ENCODE data around the gene PIGV. TPM values are rescaled to one million over a fixed set of nuclear protein-coding genes. Genes with fewer than 3 reads are reported as not detected.
"Not testable (repeated sequence)": the region's sequence is repeated elsewhere in the genome, so short reads cannot be mapped to it uniquely, and the experiment has no call there.

The PIGV gene
- polyA plus RNA-seq, 4 donors, result 3.4 to 19.6 (median 8.5) TPM

DNA sequence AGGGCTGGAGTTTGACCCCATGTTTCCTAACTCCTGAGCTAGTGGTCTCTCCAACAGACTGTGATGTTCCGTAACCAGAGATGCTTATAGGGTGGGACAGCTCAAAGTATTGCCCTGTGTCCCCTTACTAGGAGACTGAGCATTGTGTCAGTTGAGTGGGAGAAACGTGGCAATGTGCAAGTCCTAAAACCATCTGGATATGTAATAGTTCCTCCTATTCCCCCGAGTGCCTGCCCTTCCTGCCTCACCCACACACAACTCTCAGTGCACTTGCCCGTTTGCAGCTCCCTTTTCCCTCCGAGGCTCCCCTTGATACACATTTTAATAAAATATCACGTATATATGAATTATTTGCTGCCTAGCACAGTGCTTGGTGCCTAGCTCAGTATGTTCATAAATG, 3.4 kb downstream of the PIGV start:
- Histone ChIP-seq H3K9me3 (ENCODE audit: control insufficient read depth in 2 of 2, insufficient read depth in 1 of 2, low read depth in 1 of 2, low read length in 1 of 2) (no peaks in the 10 kb centered on the region), H3K4me3 (ENCODE audit: low read depth in 1 of 3, low read length in 3 of 3) (no peak overlapping the region), H3K27ac (ENCODE audit: low read depth in 1 of 3, low read length in 2 of 3) (no peak overlapping the region), H3K4me1 (ENCODE audit: control insufficient read depth in 3 of 3, insufficient read depth in 2 of 3, low read depth in 1 of 3, low read length in 2 of 3) (peaks cover 0 to 18% (median 5%) of the 10 kb centered on the region in 3 donors), H3K27me3 (ENCODE audit: control insufficient read depth in 3 of 3, insufficient read depth in 3 of 3, low read length in 3 of 3) (no peaks in the 10 kb centered on the region), H3K36me3 (ENCODE audit: control insufficient read depth in 3 of 3, insufficient read depth in 2 of 3, low read depth in 1 of 3, low read length in 3 of 3) (peaks cover 4 to 22% (median 10%) of the 10 kb centered on the region in 3 donors)
- DNase-seq (no peak), FAIRE-seq (no peak)
- 74 to 83% (median 79%) methylated on average over 6 of the region's 6 CpGs for WGBS, 3 donors

DNA sequence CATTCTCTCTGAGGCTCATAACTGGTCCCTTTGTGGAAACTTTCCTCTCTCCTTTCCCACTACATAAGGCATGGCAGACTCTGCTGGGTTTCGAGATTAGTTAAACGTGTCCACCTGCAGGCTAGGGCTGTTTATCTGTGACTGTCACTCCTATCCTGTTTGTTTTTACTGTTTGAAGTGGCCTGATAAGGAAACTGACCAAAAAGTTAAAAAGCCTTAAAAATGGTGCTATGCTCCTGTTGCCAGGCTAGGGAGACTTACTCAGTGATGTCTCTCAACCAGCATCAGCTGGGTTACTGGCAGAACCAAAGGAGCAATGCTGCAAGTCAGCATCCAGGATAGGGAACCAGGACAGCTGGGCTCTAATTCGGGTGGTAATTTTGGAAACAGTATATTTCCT, 3.9 kb downstream of the PIGV start:
- FAIRE-seq (no peak), DNase-seq (no peak)
- H3K9me3 ChIP-seq (ENCODE audit: control insufficient read depth in 2 of 2, insufficient read depth in 1 of 2, low read depth in 1 of 2, low read length in 1 of 2), result no peaks in the 10 kb centered on the region
- H3K27me3 ChIP-seq (ENCODE audit: control insufficient read depth in 3 of 3, insufficient read depth in 3 of 3, low read length in 3 of 3), result no peaks in the 10 kb centered on the region
- 72 to 77% (median 76%) methylated on average over 3 of the region's 3 CpGs for WGBS, 3 donors
- no peak overlapping the region for H3K27ac ChIP-seq (ENCODE audit: low read depth in 1 of 3, low read length in 2 of 3)
- no peak overlapping the region for H3K4me3 ChIP-seq (ENCODE audit: low read depth in 1 of 3, low read length in 3 of 3)
- H3K36me3 ChIP-seq (ENCODE audit: control insufficient read depth in 3 of 3, insufficient read depth in 2 of 3, low read depth in 1 of 3, low read length in 3 of 3), result peaks cover 4 to 22% (median 13%) of the 10 kb centered on the region in 3 donors
- peaks cover 0 to 13% (median 3%) of the 10 kb centered on the region in 3 donors for H3K4me1 ChIP-seq (ENCODE audit: control insufficient read depth in 3 of 3, insufficient read depth in 2 of 3, low read depth in 1 of 3, low read length in 2 of 3)

DNA sequence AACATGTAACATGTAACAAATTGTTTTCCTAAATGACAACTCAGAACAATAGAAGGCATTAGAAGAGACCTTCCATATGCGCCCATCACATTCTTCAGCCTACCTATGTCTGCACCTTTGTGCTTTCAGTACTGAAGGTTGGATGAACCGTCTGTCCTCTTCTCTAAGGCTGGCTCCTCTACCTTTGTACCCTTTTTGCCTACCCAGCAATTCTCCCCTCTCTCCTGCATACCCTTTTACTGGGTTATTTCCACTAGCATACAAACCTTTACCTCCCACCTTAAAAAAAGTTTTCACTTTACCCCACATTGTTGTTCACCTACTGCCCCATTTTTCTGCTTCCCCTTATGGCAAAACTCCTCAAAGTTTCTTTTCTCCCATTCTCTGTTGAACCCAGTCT, 5.2 kb downstream of the PIGV start:
- 93 to 95% (median 94%) methylated on average over 2 of the region's 2 CpGs for WGBS, 3 donors
- FAIRE-seq (no peak), DNase-seq (no peak)
- Histone ChIP-seq H3K4me1 (ENCODE audit: control insufficient read depth in 3 of 3, insufficient read depth in 2 of 3, low read depth in 1 of 3, low read length in 2 of 3) (peaks cover 0 to 5% (median 0%) of the 10 kb centered on the region in 3 donors), H3K9me3 (ENCODE audit: control insufficient read depth in 2 of 2, insufficient read depth in 1 of 2, low read depth in 1 of 2, low read length in 1 of 2) (no peaks in the 10 kb centered on the region), H3K27ac (ENCODE audit: low read depth in 1 of 3, low read length in 2 of 3) (no peak overlapping the region), H3K27me3 (ENCODE audit: control insufficient read depth in 3 of 3, insufficient read depth in 3 of 3, low read length in 3 of 3) (no peaks in the 10 kb centered on the region), H3K36me3 (ENCODE audit: control insufficient read depth in 3 of 3, insufficient read depth in 2 of 3, low read depth in 1 of 3, low read length in 3 of 3) (peaks cover 4 to 25% (median 16%) of the 10 kb centered on the region in 3 donors), H3K4me3 (ENCODE audit: low read depth in 1 of 3, low read length in 3 of 3) (no peak overlapping the region)

DNA sequence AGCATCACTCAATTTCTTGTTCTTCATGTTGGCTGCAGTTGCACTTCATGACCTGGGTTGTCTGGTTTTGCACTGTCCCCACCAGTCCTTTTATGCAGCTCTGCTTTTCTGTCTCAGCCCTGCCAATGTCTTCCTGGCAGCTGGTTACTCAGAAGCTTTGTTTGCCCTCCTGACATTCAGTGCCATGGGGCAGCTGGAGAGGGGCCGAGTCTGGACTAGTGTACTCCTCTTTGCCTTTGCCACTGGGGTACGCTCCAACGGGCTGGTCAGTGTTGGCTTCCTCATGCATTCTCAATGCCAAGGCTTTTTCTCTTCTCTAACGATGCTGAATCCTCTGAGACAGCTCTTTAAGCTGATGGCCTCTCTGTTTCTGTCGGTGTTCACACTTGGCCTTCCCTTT, 6.6 kb downstream of the PIGV start:
- H3K27me3 ChIP-seq (ENCODE audit: control insufficient read depth in 3 of 3, insufficient read depth in 3 of 3, low read length in 3 of 3), result no peaks in the 10 kb centered on the region
- peaks cover 4 to 31% (median 16%) of the 10 kb centered on the region in 3 donors for H3K36me3 ChIP-seq (ENCODE audit: control insufficient read depth in 3 of 3, insufficient read depth in 2 of 3, low read depth in 1 of 3, low read length in 3 of 3)
- H3K4me1 ChIP-seq (ENCODE audit: control insufficient read depth in 3 of 3, insufficient read depth in 2 of 3, low read depth in 1 of 3, low read length in 2 of 3), result peaks cover 0 to 3% (median 0%) of the 10 kb centered on the region in 3 donors

DNA sequence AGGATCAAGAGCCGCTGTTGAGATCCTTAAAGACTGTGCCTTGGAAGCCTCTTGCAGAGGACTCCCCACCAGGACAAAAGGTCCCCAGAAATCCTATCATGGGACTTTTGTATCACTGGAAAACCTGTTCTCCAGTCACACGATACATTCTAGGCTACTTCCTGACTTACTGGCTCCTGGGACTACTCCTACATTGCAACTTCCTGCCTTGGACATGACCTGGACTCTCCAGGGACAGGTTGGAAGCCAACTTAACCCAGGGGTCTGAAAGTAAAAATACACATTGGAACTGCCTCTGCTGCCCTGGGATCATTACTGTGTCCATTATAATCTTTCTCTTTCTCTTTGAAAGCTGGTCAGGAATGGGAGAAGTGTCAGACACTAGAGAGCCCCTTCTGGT, 9.9 kb downstream of the PIGV start:
- DNase-seq (no peak), FAIRE-seq (no peak)
- Histone ChIP-seq H3K27me3 (ENCODE audit: control insufficient read depth in 3 of 3, insufficient read depth in 3 of 3, low read length in 3 of 3) (no peaks in the 10 kb centered on the region), H3K27ac (ENCODE audit: low read depth in 1 of 3, low read length in 2 of 3) (no peak overlapping the region), H3K4me1 (ENCODE audit: control insufficient read depth in 3 of 3, insufficient read depth in 2 of 3, low read depth in 1 of 3, low read length in 2 of 3) (peaks cover 0 to 3% (median 0%) of the 10 kb centered on the region in 3 donors), H3K36me3 (ENCODE audit: control insufficient read depth in 3 of 3, insufficient read depth in 2 of 3, low read depth in 1 of 3, low read length in 3 of 3) (peaks cover 4 to 26% (median 16%) of the 10 kb centered on the region in 3 donors), H3K9me3 (ENCODE audit: control insufficient read depth in 2 of 2, insufficient read depth in 1 of 2, low read depth in 1 of 2, low read length in 1 of 2) (no peaks in the 10 kb centered on the region), H3K4me3 (ENCODE audit: low read depth in 1 of 3, low read length in 3 of 3) (no peak overlapping the region)
- 90 to 93% (median 91%) methylated on average over 2 of the region's 2 CpGs for WGBS, 3 donors

More for the DNA sequence above, 6.6 kb downstream of the PIGV start:
- H3K9me3 ChIP-seq (ENCODE audit: control insufficient read depth in 2 of 2, insufficient read depth in 1 of 2, low read depth in 1 of 2, low read length in 1 of 2), result no peaks in the 10 kb centered on the region
- no peak overlapping the region for H3K4me3 ChIP-seq (ENCODE audit: low read depth in 1 of 3, low read length in 3 of 3)
- WGBS, 3 donors, result 87 to 92% (median 88%) methylated on average over 5 of the region's 5 CpGs
- no peak for FAIRE-seq
- DNase-seq, result no peak
- no peak overlapping the region for H3K27ac ChIP-seq (ENCODE audit: low read depth in 1 of 3, low read length in 2 of 3)

DNA sequence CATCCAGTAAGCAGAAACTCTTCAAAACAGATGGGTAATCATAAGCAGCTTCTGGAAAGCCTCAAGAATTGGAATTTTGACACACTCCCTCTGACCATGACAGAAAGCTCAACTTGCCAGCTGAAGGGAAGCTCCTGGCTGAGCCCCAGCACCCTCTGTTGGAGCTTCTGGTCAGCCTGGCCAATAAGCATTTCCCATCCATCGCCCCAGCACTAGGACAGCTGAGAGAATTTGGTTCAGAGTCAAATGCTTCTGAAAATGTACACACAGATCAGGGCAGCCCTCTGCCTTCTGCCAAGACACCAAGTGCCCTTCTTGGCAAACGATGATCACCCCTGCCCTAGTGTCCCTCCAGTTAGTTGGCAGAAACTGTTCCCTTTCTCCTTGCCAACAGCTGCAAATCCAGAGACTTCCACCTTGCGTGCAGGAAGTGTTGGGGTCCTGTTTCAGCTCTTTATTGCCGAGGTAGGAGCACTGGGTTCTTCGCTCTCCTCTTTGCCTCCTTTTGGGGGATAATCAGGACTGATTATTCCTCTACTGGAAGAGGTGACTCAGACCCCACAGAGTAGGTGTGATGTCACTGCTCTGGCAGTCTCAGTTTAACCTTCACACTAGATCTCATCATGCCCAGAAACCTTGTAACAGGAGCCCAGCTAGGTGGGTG, 11.9 kb downstream of the PIGV start:
- peak overlapping the region in 1 of 3 donors; percentile 32 for H3K27ac ChIP-seq (ENCODE audit: low read depth in 1 of 3, low read length in 2 of 3)
- no peak for DNase-seq
- no peak for FAIRE-seq
- peaks cover 0 to 16% (median 6%) of the 10 kb centered on the region in 3 donors for H3K36me3 ChIP-seq (ENCODE audit: control insufficient read depth in 3 of 3, insufficient read depth in 2 of 3, low read depth in 1 of 3, low read length in 3 of 3)
- 54 to 62% (median 61%) methylated on average over 5 of the region's 5 CpGs for WGBS, 3 donors
- H3K4me1 ChIP-seq (ENCODE audit: control insufficient read depth in 3 of 3, insufficient read depth in 2 of 3, low read depth in 1 of 3, low read length in 2 of 3), result peaks cover 0 to 3% (median 0%) of the 10 kb centered on the region in 3 donors
- H3K9me3 ChIP-seq (ENCODE audit: control insufficient read depth in 2 of 2, insufficient read depth in 1 of 2, low read depth in 1 of 2, low read length in 1 of 2), result no peaks in the 10 kb centered on the region
- no peak overlapping the region for H3K4me3 ChIP-seq (ENCODE audit: low read depth in 1 of 3, low read length in 3 of 3)
- H3K27me3 ChIP-seq (ENCODE audit: control insufficient read depth in 3 of 3, insufficient read depth in 3 of 3, low read length in 3 of 3), result no peaks in the 10 kb centered on the region

DNA sequence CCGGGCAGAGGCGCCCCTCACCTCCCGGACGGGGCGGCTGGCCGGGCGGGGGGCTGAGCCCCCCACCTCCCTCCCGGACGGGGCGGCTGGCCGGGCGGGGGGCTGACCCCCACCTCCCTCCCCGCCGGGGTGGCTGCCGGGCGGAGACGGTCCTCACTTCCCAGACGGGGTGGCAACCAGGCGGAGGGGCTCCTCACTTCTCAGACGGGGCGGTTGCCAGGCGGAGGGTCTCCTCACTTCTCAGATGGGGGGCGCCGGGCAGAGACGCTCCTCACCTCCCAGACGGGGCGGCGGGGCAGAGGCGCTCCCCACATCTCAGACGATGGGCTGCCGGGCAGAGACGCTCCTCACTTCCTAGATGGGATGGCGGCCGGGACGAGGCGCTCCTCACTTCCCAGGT, 16.2 kb downstream of the PIGV start:
- H3K27me3 ChIP-seq (ENCODE audit: control insufficient read depth in 3 of 3, insufficient read depth in 3 of 3, low read length in 3 of 3); DNase-seq; FAIRE-seq; H3K36me3 ChIP-seq (ENCODE audit: control insufficient read depth in 3 of 3, insufficient read depth in 2 of 3, low read depth in 1 of 3, low read length in 3 of 3); H3K27ac ChIP-seq (ENCODE audit: low read depth in 1 of 3, low read length in 2 of 3); H3K4me3 ChIP-seq (ENCODE audit: low read depth in 1 of 3, low read length in 3 of 3); H3K4me1 ChIP-seq (ENCODE audit: control insufficient read depth in 3 of 3, insufficient read depth in 2 of 3, low read depth in 1 of 3, low read length in 2 of 3): not testable (repeated sequence)
- WGBS, 3 donors, result 97 to 99% (median 98%) methylated on average over 19 to 30 of the region's 36 CpGs
- peaks cover 0 to 10% of the 10 kb centered on the region in 2 donors for H3K9me3 ChIP-seq (ENCODE audit: control insufficient read depth in 2 of 2, insufficient read depth in 1 of 2, low read depth in 1 of 2, low read length in 1 of 2)

DNA sequence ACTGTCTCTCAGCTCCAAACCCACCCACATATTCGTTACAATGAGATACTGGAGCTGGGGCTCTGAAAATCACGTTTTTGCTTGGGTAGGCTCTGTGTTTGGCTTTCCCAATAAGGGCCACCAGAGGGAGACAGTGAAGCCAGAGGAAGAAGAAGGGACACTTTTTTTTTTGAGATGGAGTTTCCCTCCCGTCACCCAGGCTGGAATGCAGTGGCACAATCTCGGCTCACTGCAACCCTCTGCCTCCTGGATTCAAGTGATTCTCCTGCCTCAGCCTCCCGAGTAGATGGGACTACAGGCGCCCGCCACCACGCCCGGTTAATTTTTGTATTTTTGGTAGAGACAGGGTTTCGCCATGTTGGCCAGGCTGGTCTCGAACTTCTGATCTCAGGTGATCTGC, 22.4 kb downstream of the PIGV start:
- H3K4me1 ChIP-seq (ENCODE audit: control insufficient read depth in 3 of 3, insufficient read depth in 2 of 3, low read depth in 1 of 3, low read length in 2 of 3); H3K36me3 ChIP-seq (ENCODE audit: control insufficient read depth in 3 of 3, insufficient read depth in 2 of 3, low read depth in 1 of 3, low read length in 3 of 3); FAIRE-seq; H3K4me3 ChIP-seq (ENCODE audit: low read depth in 1 of 3, low read length in 3 of 3); H3K27ac ChIP-seq (ENCODE audit: low read depth in 1 of 3, low read length in 2 of 3); H3K27me3 ChIP-seq (ENCODE audit: control insufficient read depth in 3 of 3, insufficient read depth in 3 of 3, low read length in 3 of 3): not testable (repeated sequence)
- peaks cover 0 to 13% of the 10 kb centered on the region in 2 donors for H3K9me3 ChIP-seq (ENCODE audit: control insufficient read depth in 2 of 2, insufficient read depth in 1 of 2, low read depth in 1 of 2, low read length in 1 of 2)
- 53 to 55% (median 53%) methylated on average over 11 of the region's 11 CpGs for WGBS, 3 donors
- peak; percentile 75 to 76 for DNase-seq

DNA sequence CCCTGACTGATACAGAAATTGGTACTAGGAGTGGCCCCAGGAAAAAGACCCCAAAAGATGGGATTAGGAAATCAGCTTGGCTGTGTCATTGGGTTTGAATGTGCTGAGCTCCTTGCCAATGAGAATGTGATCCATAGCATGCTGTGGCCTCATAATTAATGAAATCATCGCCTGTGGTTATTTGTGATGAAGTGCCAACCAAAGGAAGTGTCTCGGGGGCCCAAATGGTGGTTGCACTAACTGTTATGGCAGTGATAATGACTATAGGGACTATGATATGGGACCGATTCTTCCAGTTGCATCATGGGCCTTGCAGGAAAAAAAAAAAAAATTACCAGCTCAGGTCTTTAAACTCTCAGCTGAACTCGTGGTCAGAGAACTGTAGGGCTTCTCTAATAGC, 23.3 kb downstream of the PIGV start:
- H3K27me3 ChIP-seq (ENCODE audit: control insufficient read depth in 3 of 3, insufficient read depth in 3 of 3, low read length in 3 of 3), result no peaks in the 10 kb centered on the region
- FAIRE-seq, result no peak
- no peak for DNase-seq
- no peak overlapping the region for H3K27ac ChIP-seq (ENCODE audit: low read depth in 1 of 3, low read length in 2 of 3)
- H3K9me3 ChIP-seq (ENCODE audit: control insufficient read depth in 2 of 2, insufficient read depth in 1 of 2, low read depth in 1 of 2, low read length in 1 of 2), result peaks cover 0 to 6% of the 10 kb centered on the region in 2 donors
- no peak overlapping the region for H3K4me3 ChIP-seq (ENCODE audit: low read depth in 1 of 3, low read length in 3 of 3)
- 66 to 73% (median 70%) methylated on average over 4 of the region's 4 CpGs for WGBS, 3 donors
- H3K4me1 ChIP-seq (ENCODE audit: control insufficient read depth in 3 of 3, insufficient read depth in 2 of 3, low read depth in 1 of 3, low read length in 2 of 3), result no peaks in the 10 kb centered on the region
- H3K36me3 ChIP-seq (ENCODE audit: control insufficient read depth in 3 of 3, insufficient read depth in 2 of 3, low read depth in 1 of 3, low read length in 3 of 3), result no peaks in the 10 kb centered on the region
